Body of pancreas (tissue), 4 donors: ENCODE data around the gene PDZD7. TPM values are rescaled to one million over a fixed set of nuclear protein-coding genes. Genes with fewer than 3 reads are reported as not detected.

Experiments used
- ATAC-seq: fragments of 150-250 bp; one replicate; pipeline ENCODE4 v1.9.1; 2016
- DNase-seq, 4 donors: peaks; one replicate each; pipeline ENCODE4 v3.0.0-alpha.2; 2019
- H3K27ac ChIP-seq, 4 donors: fragments of 200-600 bp; sonication (generic); 1 replicate in 3 of 4; 2 replicates in 1 of 4; pipeline versions ENCODE4 v1.5.1 to v1.6.1; 2016 to 2019; ENCODE audit warnings: mild to moderate bottlenecking in 1 of 4, mixed read lengths in 1 of 4, moderate library complexity in 1 of 4
- H3K27me3 ChIP-seq, 2 donors: fragments of 200-600 bp; sonication (generic); one replicate each; pipeline ENCODE4 v1.6.0; 2016; ENCODE audit warnings: mild to moderate bottlenecking in 1 of 2
- H3K36me3 ChIP-seq, 2 donors: fragments of 200-600 bp; sonication (generic); replicated peaks in 1 of 2; 2 replicates each; pipeline ENCODE4 v1.5.1; 2016; ENCODE audit warnings: low read depth in 2 of 2; ENCODE audit not compliant: insufficient read depth in 1 of 2
- H3K4me1 ChIP-seq: fragments of 200-600 bp; sonication (generic); one replicate; pipeline ENCODE4 v1.6.0; 2016
- H3K4me3 ChIP-seq, 2 donors: fragments of 200-600 bp; sonication (generic); 1 replicate in 1 of 2; 2 replicates in 1 of 2; pipeline ENCODE4 v1.5.1; 2016 to 2019
- H3K9me3 ChIP-seq, 3 donors: fragments of 200-600 bp; sonication (generic); 1 replicate in 2 of 3; 2 replicates in 1 of 3; pipeline ENCODE4 v1.5.1; 2016
- POLR2A ChIP-seq, 3 donors: fragments of 450-650 bp; IDR thresholded peaks; one replicate each; pipeline ENCODE4 v1.6.1; 2016; ENCODE audit warnings: antibody characterized with exemption in 3 of 3, mild to moderate bottlenecking in 2 of 3
- WGBS, 2 donors: methylation state at CpG; one replicate each; pipeline ENCODE4 v1.1.5; 2017; 5-methylcytosine and 5-hydroxymethylcytosine counted together
- intact Hi-C: fragments of 100-400 bp; cut with DNase I; formaldehyde crosslinking; loops from one replicate; pipeline ENCODE4 v1.15.1; 2023
- total RNA-seq, 2 donors: library from RNA; depleted of rRNA; stranded (reverse); fragments of >200 nt; gene quantifications; one replicate each; pipeline ENCODE4 v1.1.0, GENCODE V29; 2016
- TF ChIP-seq, protein P1 (sequence below), 7 experiments: fragments of 450-650 bp in 4 of 7; fragments of 200-600 bp in 3 of 7; sonication (generic) in 3 of 7; IDR thresholded peaks; one replicate each; pipeline ENCODE4 v1.5.1; 2016 to 2019; ENCODE audit warnings: antibody characterized with exemption in 7 of 7

The PDZD7 gene
- under 1 TPM; 0.52 to 0.66 TPM for total RNA-seq

DNA sequence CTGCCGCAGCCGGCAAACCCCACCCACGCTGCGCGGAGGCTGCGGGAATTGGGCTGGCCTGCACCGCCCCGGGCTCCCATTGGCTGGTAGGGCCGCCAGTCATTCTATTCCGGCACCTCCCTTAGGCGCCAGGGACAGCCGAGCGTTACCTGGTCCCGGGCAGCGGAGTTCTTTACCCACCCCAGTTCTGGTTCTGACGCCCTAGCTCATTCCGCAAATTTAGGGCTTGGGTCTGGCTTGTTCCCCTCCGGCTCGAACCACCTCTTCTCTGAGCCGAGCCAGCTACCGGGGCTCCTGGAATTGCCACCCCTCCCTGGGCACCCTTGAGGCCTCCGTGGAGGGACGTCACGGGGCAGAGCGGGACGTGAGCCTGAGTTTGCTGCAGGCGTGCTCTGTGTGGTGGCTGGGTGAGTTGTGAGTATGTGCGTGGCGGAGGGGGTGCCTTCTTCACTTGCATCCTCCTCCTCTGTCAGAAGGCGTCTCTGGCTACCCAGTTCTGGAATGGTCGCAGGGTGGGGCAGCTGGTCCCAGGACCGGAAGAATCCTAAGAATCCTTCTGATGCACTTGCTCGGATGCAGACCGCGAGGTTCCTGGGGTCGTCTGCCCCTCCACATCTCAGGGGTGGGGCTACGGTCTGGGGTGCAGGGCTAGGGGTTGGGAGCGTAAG, at the start of gene PDZD7, which contains the start of gene SFXN3:
TSS of gene PDZD7 (minus strand) at position 2 of the 668 bp plus-strand sequence. CDS start 910 bp downstream, outside the sequence.
TSS of gene SFXN3 (plus strand) at position 107 of the 668 bp plus-strand sequence. CDS start 3,461 bp downstream, outside the sequence.
- ATAC-seq (peak; percentile 94), DNase-seq (peak; percentile 97 to 98 (median 98))
- Histone ChIP-seq H3K9me3 (no peaks in the 10 kb centered on the region), H3K36me3 (peaks cover 0 to 3% of the 10 kb centered on the region in 2 donors), H3K4me3 (peak within 1 kb of the TSS; percentile 26 to 52), H3K4me1 (peaks cover 35% of the 10 kb centered on the region), H3K27ac (peak within 1 kb of the TSS; percentile 74 to 97 (median 87)), H3K27me3 (no peaks in the 10 kb centered on the region)
- 0% methylated on average over 18 to 38 of the region's 38 CpGs for WGBS, 2 donors
- peak; percentile 18 to 56 (median 54) for TF ChIP-seq POLR2A (IDR thresholded peaks at IDR 0.05)
- TF ChIP-seq, protein P1, sequence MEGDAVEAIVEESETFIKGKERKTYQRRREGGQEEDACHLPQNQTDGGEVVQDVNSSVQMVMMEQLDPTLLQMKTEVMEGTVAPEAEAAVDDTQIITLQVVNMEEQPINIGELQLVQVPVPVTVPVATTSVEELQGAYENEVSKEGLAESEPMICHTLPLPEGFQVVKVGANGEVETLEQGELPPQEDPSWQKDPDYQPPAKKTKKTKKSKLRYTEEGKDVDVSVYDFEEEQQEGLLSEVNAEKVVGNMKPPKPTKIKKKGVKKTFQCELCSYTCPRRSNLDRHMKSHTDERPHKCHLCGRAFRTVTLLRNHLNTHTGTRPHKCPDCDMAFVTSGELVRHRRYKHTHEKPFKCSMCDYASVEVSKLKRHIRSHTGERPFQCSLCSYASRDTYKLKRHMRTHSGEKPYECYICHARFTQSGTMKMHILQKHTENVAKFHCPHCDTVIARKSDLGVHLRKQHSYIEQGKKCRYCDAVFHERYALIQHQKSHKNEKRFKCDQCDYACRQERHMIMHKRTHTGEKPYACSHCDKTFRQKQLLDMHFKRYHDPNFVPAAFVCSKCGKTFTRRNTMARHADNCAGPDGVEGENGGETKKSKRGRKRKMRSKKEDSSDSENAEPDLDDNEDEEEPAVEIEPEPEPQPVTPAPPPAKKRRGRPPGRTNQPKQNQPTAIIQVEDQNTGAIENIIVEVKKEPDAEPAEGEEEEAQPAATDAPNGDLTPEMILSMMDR (IDR thresholded peaks at IDR 0.05), result peak in 1 of 7 experiments; percentile 0
- intact Hi-C loops, result no loop called here

DNA sequence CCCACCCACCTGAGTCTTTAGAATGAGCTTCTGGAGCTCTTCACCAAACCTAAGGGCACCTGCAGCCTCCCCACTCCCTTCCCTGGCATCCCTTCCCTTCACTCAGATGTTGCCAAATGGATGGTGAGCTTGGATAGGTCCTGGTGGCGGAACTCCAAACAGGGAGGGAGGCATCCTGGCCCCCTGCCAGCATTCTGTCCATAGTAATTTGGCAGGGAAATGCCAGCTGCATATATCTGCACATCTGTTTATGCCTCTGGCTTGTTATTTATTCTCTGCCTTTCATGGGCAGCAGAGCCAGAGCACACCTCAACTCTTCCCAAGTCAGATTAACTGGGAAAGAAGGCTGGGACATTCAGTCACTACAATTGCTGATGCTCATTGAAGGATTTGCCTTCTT, 48.9 kb upstream of the PDZD7 start:
- no peaks in the 10 kb centered on the region for H3K4me1 ChIP-seq
- no peak overlapping the region for H3K4me3 ChIP-seq
- TF ChIP-seq, protein P1 (IDR thresholded peaks at IDR 0.05), result no peak
- ATAC-seq (no peak), DNase-seq (no peak)
- WGBS, 2 donors, result 80 to 100% methylated on average over 1 of the region's 1 CpG
- no peaks in the 10 kb centered on the region for H3K27me3 ChIP-seq
- no peaks in the 10 kb centered on the region for H3K9me3 ChIP-seq
- intact Hi-C loops, result no loop called here
- no peaks in the 10 kb centered on the region for H3K36me3 ChIP-seq
- H3K27ac ChIP-seq, result no peak overlapping the region

DNA sequence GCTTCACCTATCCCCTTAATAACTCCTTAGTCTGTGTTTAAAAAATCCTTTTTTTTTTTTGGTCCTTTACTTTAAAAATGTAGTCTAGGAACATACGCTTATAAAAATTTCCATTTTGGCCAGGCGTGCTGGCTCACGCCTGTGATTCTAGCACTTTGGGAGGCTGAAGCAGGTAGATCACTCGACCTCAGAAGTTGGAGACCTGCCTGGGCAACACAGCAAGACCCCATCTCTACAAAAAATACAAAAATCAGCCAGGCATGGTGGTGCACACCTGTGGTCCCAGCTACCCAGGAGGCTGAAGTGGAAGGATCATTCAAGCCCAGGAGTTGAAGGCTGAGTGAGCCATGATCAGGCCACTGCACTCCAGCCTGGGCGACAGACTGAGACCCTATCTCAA, 45.7 kb upstream of the PDZD7 start:
- Histone ChIP-seq H3K9me3 (no peaks in the 10 kb centered on the region), H3K27me3 (peaks cover 0 to 6% of the 10 kb centered on the region in 2 donors), H3K4me1 (no peaks in the 10 kb centered on the region), H3K36me3 (no peaks in the 10 kb centered on the region), H3K27ac (no peak overlapping the region), H3K4me3 (no peak overlapping the region)
- no peak for DNase-seq
- ATAC-seq, result no peak
- 66 to 71% methylated on average over 5 of the region's 5 CpGs for WGBS, 2 donors
- TF ChIP-seq, protein P1 (IDR thresholded peaks at IDR 0.05), result no peak
- TF ChIP-seq POLR2A (IDR thresholded peaks at IDR 0.05), result no peak
- intact Hi-C loops, result no loop called here

DNA sequence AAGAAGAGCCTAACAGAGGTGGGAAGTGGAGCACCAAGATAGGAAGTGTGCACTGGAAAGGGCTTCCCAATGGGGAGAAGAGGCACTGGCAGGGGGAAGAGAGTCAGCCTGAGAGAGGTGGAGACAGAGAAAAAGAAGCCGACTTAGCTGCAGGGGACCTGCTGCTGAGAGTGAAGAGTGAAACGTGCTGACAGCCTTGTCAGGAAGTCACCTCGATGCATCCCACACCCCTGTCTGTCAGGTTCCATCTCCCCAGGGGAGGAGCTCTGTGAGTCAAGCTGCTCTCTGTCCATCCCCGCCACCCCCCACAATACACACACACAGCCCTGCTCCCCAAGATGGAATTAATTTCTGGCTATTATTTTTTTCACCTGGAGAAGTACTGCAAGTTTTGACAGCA, 44.8 kb upstream of the PDZD7 start:
- no peaks in the 10 kb centered on the region for H3K4me1 ChIP-seq
- WGBS, 2 donors, result 16 to 24% methylated on average over 4 of the region's 4 CpGs
- ATAC-seq, result no peak
- H3K27ac ChIP-seq, result no peak overlapping the region
- peaks cover 0 to 6% of the 10 kb centered on the region in 2 donors for H3K27me3 ChIP-seq
- H3K36me3 ChIP-seq, result no peaks in the 10 kb centered on the region
- TF ChIP-seq POLR2A (IDR thresholded peaks at IDR 0.05), result no peak
- TF ChIP-seq, protein P1 (IDR thresholded peaks at IDR 0.05), result no peak
- H3K4me3 ChIP-seq, result no peak overlapping the region
- no peaks in the 10 kb centered on the region for H3K9me3 ChIP-seq
- no peak for DNase-seq
- intact Hi-C loops, result no loop called here

DNA sequence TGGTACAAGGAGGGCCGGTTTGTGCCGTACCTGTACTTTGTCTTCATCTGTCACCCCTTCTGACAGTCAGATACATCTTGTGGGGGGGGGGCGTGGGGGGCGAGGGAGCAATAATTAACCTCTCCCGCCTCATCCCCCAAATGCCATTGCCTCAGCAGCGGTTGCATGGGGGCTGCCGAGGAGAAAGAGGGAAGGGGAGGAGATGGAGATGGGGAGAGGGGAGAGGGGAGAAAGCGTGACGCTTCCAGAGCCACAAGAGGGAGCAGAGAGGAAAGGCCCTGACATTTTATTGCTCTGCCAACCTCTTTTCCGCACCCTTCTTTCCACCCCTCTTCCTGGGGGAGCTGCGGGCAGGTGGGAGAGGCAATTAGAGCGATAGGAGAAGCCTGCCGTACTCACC, 42.7 kb upstream of the PDZD7 start:
- Histone ChIP-seq H3K27ac (no peak overlapping the region), H3K4me1 (no peaks in the 10 kb centered on the region), H3K36me3 (no peaks in the 10 kb centered on the region), H3K4me3 (no peak overlapping the region), H3K9me3 (no peaks in the 10 kb centered on the region), H3K27me3 (peaks cover 0 to 6% of the 10 kb centered on the region in 2 donors)
- no peak for DNase-seq
- WGBS, 2 donors, result 10 to 12% methylated on average over 11 to 13 of the region's 13 CpGs
- TF ChIP-seq, protein P1 (IDR thresholded peaks at IDR 0.05), result no peak
- no peak for TF ChIP-seq POLR2A (IDR thresholded peaks at IDR 0.05)
- intact Hi-C loops, result no loop called here
- no peak for ATAC-seq
